GM18909 (cell line): ENCODE measurements around the gene PCSK4.
"Not testable (repeated sequence)": the region's sequence is repeated elsewhere in the genome, so short reads cannot be mapped to it uniquely, and the experiment has no call there.

Experiments
- ATAC-seq: cut with Tn5 transposase; IDR thresholded peaks from one replicate; pipeline ENCODE4 v1.9.1; 2021; ENCODE audit warnings: mild to moderate bottlenecking; ENCODE audit not compliant: unreplicated experiment, poor library complexity

Gene PCSK4

DNA sequence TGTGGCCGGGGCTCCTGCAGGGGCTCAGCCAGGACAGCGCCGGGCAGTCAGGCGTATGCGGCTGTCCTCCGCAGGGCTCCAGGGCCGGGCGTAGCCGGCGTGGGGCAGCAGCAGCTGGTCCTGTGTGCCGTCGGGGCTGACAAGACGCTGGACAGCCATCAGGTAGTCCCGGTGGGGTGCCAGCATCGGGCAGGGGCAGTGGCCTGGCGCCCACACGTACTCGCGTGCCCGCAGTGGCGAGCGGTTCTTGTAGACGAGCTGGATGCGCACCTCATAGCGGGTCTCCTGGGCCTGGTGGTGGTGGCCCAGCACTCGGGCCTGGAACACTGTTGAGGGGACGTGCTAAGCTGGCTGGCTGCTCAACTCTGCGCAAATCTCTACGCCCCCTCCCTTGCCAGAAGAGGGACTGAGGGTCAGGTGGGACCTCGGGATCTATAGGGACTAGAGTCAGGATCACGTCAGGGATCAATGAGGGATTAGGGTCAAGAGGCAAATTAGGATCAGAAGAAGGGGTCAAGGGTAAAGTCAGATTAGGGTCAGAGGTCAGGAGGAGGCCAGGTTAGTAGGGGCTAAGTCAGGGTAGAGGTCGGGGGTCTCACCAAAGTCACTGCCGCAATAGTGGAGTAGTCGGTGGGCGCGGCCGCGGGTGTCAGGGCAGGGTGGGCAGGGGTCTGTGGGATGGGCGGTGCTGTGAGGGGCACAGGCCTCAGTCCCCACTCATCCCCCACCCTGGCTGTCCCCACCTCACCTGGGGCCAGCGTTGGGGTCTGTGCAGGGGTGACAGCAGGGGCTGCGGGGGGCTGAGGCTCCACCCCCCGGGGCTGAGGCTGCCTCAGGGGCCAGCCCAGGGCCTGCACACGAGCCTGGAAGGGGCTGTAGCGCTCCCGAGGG lies 16.1 kb upstream of the PCSK4 start:
- no peak for ATAC-seq

DNA sequence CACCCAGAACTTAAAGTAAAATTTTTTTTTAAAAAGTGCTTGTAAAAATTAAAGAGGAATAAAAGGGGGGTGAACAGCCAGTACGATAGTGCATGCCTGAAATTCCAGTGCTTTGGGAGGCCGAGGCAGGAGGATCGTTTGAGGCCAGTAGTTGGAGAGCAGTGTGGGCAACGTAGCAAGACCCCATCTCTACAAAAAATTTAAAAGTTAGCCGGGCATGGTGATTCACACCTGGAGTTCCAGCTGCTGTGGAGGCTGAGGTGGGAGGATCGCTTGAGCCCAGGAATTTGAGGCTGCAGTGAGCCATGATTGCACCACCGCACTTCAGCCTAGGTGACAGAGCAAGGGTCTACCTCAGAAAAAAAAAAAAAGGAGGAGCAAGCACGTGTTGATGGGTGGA lies 14.9 kb upstream of the PCSK4 start:
- ATAC-seq: no peak

DNA sequence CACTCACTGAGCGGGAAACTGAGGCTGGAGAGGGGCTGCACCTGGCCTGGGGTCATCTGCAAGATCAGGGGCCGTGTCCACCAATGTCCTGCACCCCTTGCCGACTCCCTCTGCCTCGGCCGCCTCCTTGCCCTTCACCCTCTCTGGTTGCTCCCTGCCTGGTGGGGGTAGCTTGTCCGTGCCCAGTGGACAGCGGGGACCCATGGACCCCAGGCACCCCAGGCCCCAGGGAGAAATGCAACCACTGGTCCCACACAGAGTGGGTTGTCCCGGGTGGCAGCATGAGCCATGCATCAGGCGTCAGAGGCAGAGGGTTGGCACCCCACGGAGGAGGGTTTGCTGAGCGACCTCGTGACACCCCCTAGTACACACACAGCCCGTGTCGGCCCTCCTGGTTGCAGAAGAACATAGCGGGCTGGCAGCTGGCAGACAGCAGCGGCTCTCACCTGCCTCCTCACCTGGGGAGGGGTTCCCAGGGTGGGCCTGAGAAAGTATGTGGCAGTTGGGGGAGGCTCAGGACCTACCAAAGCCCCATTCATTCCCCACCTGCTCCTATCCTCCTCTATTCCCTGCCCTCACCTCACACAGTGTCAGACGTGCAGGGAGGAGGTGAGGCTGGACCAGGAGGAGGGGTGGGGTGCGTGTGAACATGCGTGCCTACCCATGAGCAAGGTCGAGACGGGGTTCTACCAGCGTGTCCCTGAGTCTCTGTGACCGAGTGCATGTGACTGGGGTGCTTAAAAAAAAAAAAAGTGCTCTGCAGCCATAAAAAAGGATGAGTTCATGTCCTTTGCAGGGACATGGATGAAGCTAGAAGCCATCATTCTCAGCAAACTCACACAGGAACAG lies 14.0 kb upstream of the PCSK4 start:
- ATAC-seq: no peak

DNA sequence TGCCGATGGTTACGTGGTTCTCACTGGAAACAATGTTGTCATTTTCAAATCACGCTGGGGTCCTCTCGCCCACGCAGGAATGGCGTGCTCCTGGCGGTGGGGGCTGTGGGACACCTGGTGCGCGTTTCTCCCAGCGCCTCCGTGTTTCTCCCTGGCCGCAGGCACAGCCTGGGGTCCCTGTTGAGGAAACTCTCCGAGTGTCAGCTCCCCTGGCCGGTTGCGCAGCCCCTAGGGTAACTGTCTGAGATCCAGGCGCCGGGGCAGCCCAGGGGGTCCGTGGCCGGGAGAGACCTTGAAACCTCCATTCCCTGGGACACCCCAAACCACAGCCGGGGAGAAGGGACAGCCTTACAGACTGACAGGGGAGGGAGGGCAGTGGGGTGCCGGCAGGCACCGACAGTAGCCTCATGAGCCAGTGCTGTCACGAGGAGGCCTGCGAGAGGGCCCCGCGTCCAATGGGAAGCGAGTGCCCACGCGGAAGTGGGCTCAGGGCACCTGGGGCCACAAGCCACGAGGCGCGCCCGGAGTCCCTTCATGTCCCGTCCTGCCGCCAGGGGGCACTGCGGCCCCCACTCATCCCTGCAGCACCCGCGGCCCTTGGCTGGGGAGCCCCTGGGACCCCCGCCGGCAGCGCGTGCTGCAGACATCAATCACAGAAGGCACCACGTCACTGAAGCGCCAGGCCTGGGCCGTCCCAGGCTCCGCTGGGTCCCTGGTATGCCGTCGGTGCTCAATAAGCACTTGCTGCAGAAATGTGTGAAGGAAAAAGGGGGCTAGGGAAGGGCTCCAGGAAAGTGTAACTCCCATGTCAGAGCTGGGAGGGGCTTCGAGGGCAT lies 13.2 kb upstream of the PCSK4 start:
- ATAC-seq: no peak

DNA sequence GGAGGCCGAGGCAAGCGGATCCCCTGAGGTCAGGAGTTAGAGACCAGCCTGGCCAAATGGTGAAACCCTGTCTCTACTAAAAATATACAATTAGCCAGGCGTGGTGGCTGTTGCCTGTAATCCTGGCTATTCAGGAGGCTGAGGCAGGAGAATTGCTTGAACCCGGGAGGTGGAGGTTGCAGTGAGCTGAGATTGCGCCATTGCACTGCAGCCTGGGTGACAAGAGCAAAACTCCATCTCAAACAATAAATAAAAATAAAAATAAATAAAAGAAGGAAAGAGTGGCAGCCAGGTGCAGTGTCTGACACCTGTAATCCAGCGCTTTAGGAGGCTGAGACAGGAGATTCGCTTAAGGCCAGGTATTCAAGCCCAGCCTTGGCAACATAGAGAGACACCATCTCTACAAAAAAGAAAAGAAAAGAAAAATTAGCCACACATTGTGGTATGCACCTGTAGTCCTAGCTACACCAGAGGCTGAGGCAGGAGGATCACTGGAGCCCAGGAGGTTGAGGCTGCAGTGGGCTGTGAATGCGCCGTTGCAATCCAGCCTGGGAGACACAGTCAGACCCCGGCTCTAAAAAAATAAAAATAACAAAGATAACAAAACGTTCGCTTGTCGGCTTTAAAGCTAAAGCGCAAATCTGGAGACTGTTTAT lies 12.4 kb upstream of the PCSK4 start:
- no peak for ATAC-seq

DNA sequence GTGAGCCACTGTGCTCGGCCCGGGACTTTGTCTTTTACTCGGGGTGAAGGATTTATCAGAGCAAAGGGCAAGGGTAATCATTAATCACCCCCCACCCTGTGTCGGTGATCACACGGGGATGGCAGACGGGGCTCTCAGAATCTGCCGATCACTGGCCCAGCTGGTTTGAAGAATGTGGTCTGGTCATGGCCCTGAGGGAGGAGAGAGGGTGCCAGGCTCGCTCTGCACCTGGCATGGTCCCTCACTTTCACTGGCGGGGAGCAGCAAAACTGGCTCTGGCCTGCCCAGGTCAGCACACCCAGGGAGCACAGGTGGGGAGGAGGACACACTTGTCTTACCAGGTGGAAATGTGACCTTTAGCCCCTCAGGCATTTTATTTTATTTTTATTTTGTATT lies 11.0 kb upstream of the PCSK4 start:
- ATAC-seq: no peak

DNA sequence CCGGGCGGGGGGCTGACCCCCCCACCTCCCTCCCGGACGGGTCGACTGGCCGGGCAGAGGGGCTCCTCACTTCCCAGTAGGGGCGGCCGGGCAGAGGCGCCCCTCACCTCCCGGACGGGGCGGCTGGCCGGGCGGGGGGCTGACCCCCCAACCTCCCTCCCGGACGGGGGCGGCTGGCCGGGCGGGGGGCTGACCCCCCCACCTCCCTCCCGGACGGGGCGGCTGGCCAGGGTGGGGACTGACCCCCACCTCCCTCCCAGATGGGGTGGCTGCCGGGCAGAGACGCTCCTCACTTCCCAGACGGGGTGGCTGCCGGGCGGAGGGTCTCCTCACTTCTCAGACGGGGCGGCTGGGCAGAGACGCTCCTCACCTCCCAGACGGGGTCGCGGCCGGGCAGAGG lies 9.1 kb upstream of the PCSK4 start:
- not testable (repeated sequence) for ATAC-seq

DNA sequence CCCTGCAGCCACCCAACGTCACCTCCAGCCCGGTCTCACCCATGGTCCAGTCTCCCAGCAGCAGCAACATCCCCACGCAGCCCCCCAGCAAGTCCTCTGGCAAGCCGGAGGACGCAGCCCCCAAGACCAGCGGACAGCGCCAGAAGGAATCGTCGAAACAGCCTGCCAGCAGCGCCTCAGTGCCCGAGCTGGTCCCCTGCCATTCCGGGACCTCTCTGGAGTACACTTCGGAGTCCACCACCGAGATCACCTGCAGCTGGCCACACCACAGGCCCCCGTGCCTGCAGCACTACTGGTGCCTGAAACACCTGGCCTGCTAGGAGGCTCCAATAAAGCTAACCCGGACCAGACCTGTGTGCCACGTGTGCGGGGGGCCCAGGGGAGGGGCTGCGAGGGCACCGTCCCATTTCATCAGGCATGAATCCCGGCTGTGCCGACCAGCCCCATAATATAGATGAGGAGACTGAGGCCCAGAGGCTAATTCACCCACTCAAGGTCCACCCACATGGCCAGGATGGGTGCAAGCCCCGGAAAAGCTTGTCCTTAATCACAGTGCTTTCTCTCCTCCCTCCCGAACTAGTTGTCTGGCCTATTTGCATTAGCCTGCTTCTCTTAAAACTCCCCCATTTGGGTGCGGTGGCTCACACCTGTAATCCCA lies 7.6 kb upstream of the PCSK4 start:
- no peak for ATAC-seq

DNA sequence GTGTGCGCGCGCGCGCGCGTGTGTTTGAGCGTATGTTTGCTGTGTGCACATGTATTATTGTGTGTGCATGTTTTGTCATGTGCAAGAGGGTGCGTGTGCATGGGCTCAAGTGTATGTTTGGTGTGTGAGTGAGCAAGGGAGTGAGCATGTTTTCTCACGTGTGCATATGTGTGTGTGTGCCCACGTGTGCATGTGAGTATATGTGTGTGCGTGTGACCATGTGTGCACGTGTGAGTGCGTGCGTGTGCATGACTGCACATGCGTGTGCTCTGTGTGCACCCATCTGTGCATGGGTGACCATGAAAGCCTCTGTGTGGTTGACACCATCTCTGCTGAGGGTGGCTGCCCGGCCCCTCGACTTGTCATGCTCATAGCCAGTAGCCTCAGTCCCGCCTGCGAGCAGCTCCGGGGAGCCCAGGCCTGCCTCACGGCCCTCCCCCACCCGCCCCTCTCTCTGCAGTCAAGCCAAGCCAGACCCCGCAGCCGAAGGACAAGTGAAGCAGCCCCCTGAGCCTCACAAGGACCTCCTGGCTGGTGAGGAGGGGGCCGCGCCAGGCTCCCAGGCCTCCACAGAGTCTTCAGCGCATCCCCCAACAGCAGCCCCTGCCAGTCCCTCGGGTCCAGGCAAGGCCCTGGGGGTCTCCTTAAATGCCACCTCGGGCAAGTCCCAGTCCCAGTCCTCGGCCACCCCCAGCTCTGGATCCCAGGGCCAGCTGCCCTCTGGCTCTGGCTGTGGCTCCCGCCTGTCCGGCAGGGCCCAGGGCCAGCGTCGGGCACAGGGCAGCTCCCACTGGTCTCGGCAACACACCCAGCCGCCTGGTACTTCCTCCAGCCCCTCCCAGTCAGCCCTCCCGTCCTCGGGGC lies 6.8 kb upstream of the PCSK4 start:
- no peak for ATAC-seq

DNA sequence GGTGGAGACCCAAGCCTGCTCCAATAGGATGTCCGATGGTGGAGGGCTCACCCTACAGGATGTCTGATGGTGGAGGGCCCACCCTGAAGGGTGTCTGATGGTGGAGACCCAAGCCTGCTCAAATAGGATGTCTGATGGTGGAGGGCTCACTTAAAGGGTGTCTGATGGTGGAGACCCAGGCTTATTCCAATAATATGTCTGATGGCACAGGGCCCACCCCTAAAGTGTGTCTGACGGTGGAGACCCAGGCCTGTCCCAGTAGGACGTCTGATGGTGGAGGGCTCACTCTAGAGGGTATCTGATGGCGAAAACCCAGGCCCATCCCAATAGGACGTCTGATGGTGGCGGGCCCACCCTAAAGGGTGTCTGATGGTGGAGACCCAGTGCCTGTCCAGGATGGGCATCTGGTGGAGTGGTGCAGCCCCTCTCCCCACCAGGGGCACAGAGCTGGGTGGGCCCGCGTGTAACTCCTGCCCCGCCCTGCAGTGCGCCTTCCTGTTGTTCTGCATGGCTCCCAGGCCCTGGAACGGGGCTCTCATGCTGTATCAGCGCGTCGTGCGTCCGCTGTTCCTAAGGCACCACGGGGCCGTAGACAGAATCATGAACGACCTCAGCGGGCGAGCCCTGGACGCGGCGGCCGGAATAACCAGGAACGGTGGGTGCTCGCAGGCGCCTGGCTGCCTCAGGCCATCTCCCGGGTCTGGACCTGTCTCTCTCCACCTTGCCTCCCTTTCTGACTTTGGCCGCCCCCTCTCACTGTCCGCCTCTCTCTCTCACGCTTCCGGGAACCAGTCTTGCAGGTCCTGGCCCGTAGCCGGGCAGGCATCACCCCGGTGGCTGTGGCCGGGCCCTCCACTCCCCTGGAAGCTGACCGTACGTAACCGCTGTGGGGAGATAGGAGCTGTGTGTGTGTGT lies 5.9 kb upstream of the PCSK4 start:
- no peak for ATAC-seq

DNA sequence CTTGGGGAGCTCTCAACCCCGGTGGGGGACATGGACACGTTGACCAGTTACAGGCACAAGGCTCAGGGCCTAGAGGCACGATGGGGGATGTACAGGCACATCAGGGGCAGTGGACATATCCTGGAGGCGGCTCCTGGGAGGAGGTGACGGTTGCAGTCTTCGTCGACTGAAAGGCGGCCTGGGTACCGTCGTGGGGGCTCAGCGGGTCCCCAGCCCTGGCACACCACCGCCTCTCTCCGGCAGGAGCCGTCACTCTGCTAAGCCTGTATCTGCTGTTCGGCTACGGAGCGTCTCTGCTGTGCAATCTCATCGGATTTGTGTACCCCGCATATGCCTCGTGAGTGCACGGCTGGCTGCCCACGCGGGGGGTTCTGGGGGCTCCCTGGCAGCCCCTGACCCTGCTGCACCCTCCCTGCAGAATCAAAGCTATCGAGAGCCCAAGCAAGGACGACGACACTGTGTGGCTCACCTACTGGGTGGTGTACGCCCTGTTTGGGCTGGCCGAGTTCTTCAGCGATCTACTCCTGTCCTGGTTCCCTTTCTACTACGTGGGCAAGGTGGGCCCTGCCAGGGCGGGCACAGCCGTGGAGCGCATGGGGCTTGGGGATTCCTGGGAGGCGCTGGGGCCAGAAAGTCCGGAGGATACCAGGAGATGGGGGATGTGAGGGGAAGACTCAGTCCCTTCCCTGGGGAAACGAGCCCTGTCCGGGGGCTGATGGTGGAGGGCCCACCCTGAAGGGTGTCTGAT lies 5.1 kb upstream of the PCSK4 start:
- ATAC-seq: no peak

DNA sequence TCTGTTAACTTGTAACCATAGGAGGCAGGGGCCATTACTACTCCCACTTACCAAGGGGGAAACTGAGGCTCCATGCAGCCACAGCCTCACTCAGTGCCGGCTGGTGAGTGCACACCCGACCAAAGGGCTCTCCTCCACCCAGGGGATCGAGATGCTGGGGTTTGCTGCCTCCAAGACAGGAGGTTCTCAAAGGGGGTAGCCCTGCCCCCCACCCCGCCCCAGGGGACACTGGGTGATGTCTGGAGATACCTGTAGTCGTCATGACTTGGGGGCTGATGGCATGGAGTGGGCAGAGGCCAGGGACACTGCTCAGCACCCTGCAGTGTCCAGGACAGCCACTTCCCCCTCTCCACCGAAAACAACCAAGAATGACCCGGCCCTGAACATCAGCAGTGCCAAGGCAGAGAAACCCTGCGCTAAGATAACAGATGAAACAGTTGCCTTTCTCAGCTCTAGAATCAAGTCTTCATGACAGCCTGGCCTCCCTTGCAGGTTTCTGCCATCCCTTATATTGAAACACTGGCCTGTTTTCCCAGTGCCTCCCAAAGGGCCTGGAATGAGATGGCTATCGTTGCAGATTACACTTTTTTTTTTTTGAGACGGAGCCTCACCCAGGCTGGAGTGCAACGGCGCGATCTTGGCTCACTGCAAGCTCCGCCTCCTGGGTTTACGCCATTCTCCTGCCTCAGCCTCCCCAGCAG lies 4.1 kb upstream of the PCSK4 start:
- no peak for ATAC-seq

DNA sequence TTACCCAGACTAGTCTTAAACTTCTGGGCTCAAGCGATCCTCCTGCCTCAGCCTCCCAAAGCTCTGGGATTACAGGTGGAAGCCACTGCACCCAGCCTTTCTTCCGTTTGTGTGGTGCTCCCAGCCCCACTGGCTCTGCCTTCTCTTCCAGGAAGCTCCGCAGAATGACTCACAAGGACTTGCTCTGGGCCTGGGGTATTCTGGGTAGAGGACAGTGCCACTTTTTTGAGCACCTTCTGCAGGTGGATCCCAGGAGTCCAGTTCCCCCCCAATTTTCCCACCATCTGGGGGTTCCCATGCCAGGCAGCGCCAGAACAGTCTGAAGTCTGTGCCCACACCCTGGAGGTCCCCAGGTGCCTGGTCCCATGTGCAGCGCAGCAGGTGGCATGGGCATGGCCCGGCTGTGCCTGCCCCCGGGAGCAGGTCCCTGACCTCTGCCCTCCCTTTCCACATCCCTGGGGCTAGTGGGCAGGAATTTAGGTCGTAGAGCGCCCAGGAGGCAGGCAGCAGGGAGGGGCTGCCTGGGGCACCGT lies 2.4 kb upstream of the PCSK4 start:
- no peak for ATAC-seq

DNA sequence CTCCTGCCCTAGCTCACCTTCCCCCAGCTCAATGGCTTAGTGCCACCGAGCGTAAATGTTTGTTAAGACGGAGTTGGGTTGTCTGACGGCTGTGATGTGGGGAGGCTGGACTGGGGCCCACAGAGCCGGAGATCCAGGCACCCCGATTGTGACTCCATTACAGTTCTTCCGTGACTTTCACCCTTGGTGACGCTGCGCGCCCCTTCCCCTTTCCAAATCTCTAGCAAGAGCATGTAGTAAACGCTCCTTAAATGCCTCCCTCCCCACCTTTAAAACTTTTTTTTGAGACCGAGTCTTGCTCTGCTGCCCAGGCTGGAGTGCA lies 1.7 kb upstream of the PCSK4 start:
- ATAC-seq: no peak

DNA sequence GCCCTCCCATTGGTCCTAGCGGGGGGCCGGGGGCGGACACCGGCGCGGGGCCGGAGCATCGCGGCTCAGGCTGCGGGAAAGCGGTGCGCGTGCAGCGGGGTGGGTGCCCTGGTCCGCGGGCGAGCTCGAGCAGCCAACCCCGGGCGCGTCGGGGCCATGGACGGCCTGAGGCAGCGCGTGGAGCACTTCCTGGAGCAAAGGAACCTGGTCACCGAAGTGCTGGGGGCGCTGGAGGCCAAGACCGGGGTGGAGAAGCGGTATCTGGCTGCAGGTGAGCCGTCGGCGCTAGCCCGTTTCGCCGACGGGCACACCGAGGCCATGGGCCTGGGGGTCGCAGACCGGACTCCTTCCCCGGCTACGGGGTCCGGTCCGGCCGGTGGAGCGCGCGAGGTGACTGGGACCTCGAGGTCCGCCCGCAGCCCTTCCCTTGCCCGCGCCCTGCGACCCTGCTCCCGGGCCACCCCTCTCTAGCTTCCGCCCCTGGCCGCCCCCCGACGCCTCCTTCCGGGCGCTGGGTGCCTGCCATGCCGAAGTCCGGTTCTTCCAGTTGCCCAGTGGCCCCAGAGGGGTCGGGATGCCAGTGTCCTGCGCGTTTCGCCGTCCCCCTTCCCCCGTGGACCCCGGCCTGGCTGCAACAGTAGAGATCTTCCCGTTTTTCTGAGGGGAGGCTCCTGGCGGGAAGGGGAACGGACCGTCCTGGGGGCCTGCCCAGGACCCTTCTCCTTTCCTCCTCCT lies 1.1 kb upstream of the PCSK4 start, which contains the start of gene REEP6:
REEP6 (plus strand) TSS at position 68 of the 735 bp plus-strand sequence; CDS start at position 157, 89 bp downstream.
- ATAC-seq: no peak
